SK-N-MC (cell line): Measurements from ENCODE around the gene DNAJA4.

Experiments used
- DNase-seq: peaks from one replicate; pipeline ENCODE4 v3.0.0-alpha.2; 2011; ENCODE audit warnings: low read depth, low spot score
- H3K27ac ChIP-seq: fragments of 200-600 bp; sonication (generic); 2 replicates; pipeline ENCODE4 v1.5.1; 2016; ENCODE audit warnings: mixed run types
- H3K36me3 ChIP-seq: fragments of 200-600 bp; sonication (generic); 2 replicates; pipeline ENCODE4 v1.6.1; 2017; ENCODE audit warnings: antibody characterized with exemption, low read length, mixed read lengths; ENCODE audit not compliant: insufficient read depth
- H3K4me3 ChIP-seq: fragments of 200-600 bp; sonication (generic); 2 replicates; pipeline ENCODE4 v1.5.1; 2016
- H3K9ac ChIP-seq: fragments of 200-600 bp; sonication (generic); 2 replicates; pipeline ENCODE4 v1.8.0; 2017; ENCODE audit warnings: mixed run types, mixed read lengths; ENCODE audit not compliant: insufficient read length
- H3K9me3 ChIP-seq: fragments of 200-600 bp; sonication (generic); 2 replicates; pipeline ENCODE4 v1.6.1; 2017; ENCODE audit warnings: low read depth, mild to moderate bottlenecking, antibody characterized with exemption, low read length, moderate library complexity, mixed read lengths
- EZH2 ChIP-seq: fragments of 200-600 bp; sonication (generic); IDR thresholded peaks from one replicate; pipeline ENCODE4 v1.6.1; 2017; ENCODE audit warnings: antibody characterized with exemption
- FOXP2 ChIP-seq: optimal IDR thresholded peaks from 2 replicates; pipeline ENCODE3; 2011; ENCODE audit warnings: mild to moderate bottlenecking, moderate library complexity; ENCODE audit not compliant: insufficient read depth; ENCODE audit errors: extremely low read length, control extremely low read depth
- POLR2AphosphoS5 ChIP-seq: IDR thresholded peaks from 2 replicates; pipeline ENCODE4 v1.6.1; 2012; ENCODE audit warnings: mild to moderate bottlenecking, low read depth, low read length, borderline replicate concordance

The DNAJA4 gene

GRCh38 chr15:78301828-78302227 is 37.5 kb downstream of the DNAJA4 start:
- no peak for DNase-seq
- H3K27ac ChIP-seq = peak overlapping the region; percentile 38
- no peaks in the 10 kb centered on the region for H3K36me3 ChIP-seq
- no peak overlapping the region for H3K9ac ChIP-seq
- no peaks in the 10 kb centered on the region for H3K9me3 ChIP-seq
- no peak overlapping the region for H3K4me3 ChIP-seq
- no peak for TF ChIP-seq POLR2AphosphoS5
- no peak for TF ChIP-seq FOXP2
- no peak for TF ChIP-seq EZH2

DNA sequence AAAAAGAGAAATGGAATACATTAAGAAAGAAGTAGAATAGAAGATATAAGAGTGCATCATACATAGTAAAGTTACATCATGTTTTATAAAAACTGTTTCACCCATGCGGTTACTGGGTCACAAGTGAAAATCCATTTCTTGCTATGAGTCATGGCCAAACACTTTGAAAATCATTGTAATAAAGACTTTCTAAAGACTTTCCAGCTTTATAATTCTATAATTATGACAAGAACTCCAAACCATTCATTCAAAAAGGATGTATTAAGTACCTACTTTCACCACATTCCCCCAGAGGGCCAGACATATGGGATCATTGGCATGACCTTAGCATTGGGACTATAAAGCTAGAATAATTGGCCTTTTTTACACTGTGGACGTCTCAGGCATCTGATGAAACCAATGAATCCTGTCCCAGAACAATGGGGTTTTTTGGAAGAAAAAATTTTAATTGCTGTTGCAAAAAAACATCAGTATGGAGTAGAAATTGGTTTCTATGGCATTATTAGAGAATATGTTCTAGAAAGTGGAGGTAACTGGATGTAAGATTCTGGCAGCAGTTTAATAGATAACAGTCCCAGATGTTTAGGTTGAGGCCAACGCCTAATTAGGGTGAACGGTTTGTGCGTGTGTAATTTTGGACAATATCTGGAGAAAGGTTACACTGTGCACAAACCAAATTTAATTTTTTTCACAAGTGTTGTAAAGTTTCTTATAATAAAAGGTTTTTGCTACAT is 38.4 kb downstream of the DNAJA4 start:
- H3K4me3 ChIP-seq = no peak overlapping the region
- no peak for DNase-seq
- no peak for TF ChIP-seq FOXP2
- TF ChIP-seq POLR2AphosphoS5 = no peak
- no peak for TF ChIP-seq EZH2
- H3K36me3 ChIP-seq = no peaks in the 10 kb centered on the region
- no peaks in the 10 kb centered on the region for H3K9me3 ChIP-seq
- H3K9ac ChIP-seq = peak overlapping the region; percentile 25
- peak overlapping the region; percentile 38; the same call in 1 of the 2 replicates for H3K27ac ChIP-seq

DNA sequence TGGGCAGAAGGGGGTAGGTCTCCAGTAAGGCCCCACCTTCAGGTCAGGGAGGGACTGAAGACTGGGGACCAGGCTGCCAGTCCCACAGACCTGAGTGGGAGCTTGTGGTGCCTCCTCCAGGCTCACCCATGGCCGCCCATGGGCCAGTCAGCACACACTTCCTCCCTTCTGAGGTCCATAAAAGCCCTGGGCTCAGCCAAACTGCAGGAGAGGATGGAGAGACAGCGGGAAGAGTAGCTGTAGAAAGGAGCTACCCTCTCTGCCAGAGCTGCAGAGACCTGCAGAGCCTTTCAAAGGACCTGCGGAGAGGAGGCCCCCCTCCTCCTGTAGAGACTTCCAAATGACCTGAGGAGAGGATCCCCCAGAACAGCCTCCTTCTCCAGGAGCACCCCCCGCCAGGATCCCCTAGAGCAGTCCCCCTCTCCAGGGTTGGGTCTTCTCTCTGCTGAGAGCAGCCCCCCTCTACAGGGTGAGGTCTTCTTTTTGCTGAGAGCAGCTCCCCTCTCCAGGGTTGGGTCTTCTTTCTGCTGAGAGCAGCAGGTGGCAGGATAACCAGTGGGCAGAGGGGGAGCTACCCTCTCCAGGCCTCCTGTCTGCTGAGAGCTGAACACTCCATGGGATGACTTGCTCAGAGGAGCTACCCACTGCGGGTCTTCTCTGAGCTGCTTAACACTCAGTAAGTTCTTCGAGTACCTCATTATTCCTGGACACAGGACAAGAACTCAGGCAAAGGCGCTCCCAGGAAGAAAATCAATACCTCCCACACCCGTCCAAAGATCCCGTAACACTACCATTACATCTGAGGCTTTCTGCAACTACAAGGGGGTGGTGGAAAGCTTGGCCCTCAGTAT is 40.1 kb downstream of the DNAJA4 start:
- Histone ChIP-seq H3K36me3 (no peaks in the 10 kb centered on the region), H3K9ac (no peak overlapping the region), H3K27ac (no peak overlapping the region), H3K4me3 (no peak overlapping the region), H3K9me3 (no peaks in the 10 kb centered on the region)
- DNase-seq = no peak
- TF ChIP-seq POLR2AphosphoS5 = no peak
- no peak for TF ChIP-seq FOXP2
- TF ChIP-seq EZH2 = no peak

DNA sequence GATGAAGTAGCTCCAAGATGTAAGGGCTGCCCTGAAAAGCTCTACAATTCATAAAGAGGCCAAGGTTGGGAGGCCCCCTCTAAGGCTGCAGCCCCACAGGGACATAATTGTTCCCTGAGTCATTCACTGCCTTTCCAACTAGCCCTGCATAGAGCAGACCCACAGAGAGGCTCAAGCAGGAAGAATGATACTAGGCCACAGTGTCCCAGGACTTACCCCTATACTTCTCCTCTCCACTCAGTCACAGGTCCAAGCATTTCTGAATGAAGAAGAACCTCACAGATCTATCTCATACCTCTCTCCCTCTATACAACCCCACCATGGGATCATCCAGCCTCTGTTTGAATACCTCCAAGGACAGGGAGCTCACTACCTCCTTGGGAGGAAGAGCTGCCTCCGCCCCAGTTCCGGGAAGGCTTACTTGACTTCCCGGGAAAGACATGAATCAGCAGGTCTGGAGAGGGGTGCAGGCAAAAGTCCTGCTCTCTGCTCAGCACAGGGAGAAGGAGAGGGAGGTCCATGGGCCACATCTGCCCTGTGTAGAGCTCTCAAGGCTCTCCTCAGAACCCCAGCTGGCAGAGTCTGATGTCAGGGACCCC is 41.9 kb downstream of the DNAJA4 start:
- Histone ChIP-seq H3K9me3 (no peaks in the 10 kb centered on the region), H3K9ac (no peak overlapping the region), H3K36me3 (no peaks in the 10 kb centered on the region), H3K4me3 (no peak overlapping the region), H3K27ac (no peak overlapping the region)
- TF ChIP-seq POLR2AphosphoS5 = no peak
- no peak for TF ChIP-seq FOXP2
- TF ChIP-seq EZH2 = no peak
- no peak for DNase-seq

DNA sequence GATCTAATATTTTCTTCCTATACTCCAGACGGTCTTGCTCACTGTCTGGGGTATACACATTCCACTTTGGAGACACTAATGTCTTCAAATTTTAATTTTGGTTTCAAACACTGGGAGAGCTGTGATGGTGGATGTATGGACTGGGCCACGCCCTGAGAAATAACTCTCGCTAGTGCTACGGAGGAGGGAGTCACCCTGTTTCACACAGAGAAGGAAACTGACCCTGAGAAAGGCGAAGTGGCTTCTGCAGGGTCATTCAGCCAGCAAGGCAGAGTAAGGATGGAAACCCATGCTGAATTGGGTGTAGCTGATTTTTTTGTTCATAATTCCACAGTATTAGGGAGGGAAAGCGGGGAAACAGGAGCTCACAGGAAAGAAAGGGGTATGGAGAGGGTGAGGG is 43.6 kb downstream of the DNAJA4 start:
- no peak for DNase-seq
- Histone ChIP-seq H3K9me3 (no peaks in the 10 kb centered on the region), H3K27ac (no peak overlapping the region), H3K36me3 (no peaks in the 10 kb centered on the region), H3K9ac (no peak overlapping the region), H3K4me3 (no peak overlapping the region)
- TF ChIP-seq POLR2AphosphoS5 = no peak
- TF ChIP-seq FOXP2 = no peak
- no peak for TF ChIP-seq EZH2

DNA sequence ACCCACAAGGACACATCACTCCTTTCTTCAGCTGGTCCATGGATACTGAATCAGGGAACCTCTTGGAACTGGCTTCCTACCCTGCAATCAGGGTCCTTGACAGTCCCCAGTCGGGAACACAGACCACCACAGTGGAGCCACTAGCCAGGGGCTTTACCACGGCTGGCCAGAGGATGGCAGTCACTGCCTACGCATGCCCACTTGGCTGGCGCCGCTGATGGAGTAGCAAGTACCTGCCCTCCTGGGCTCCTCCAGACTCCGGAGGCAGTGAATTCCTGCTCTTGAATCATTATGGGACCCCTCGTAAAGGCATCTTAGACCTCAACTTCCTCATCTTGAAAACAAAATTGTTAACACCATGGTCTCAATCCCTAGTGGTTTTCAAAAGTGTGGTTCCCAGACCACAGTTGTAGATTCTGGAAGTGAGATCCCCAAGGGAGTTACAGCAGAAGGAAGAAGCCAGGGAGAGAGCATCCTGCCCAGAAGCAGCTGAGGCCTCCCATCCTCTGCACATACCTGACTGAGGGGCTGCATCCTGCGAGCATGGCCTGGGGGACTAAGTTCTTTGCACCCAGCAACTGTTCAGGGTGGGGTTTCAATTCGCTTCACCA is 44.2 kb downstream of the DNAJA4 start:
- DNase-seq = no peak
- Histone ChIP-seq H3K36me3 (no peaks in the 10 kb centered on the region), H3K9me3 (no peaks in the 10 kb centered on the region), H3K9ac (no peak overlapping the region), H3K4me3 (no peak overlapping the region), H3K27ac (no peak overlapping the region)
- no peak for TF ChIP-seq FOXP2
- no peak for TF ChIP-seq POLR2AphosphoS5
- TF ChIP-seq EZH2 = no peak

DNA sequence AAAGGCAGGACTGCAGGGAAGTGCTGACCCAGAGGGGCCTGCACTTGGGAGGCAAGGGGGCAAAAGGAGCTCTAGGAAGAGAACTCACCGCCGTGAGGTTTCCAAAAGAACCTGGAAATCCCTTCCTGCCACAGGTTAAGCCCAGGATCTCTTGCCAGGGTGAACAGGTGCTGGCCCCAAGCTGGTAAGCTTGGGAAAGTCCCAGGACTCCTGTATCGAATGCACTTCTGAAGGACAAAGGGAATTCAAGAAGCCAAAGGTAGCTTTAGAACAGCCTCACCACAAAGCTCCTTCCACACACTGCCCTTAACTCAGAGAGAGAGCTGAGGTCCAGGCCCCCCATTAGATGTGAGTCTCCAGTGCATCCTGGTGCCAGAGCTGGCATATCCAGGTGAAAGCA is 46.9 kb downstream of the DNAJA4 start:
- Histone ChIP-seq H3K36me3 (no peaks in the 10 kb centered on the region), H3K9ac (no peak overlapping the region), H3K27ac (no peak overlapping the region), H3K9me3 (no peaks in the 10 kb centered on the region), H3K4me3 (no peak overlapping the region)
- DNase-seq = no peak
- TF ChIP-seq FOXP2 (no peak), POLR2AphosphoS5 (no peak), EZH2 (no peak)

DNA sequence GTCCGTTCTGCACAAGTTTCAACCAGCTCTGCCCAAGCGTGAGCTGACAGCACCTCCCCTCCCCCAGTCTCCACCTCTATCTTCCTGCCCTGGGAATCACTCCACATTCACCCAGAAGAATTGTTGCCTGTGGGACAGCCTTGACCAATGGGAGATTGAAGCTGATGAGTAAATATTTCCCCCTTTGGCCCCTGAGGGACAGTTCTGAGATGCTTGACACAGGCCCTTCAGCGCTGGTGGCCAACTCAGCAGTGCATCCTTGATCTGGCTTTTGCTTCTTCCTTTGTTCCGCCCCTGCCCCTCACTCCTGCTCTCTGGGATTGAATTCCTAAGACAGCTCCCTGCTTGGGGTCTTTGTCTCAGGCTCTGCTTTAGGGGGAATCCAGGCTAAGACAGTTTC is 48.2 kb downstream of the DNAJA4 start:
- Histone ChIP-seq H3K36me3 (no peaks in the 10 kb centered on the region), H3K4me3 (no peak overlapping the region), H3K9ac (no peak overlapping the region), H3K9me3 (no peaks in the 10 kb centered on the region), H3K27ac (no peak overlapping the region)
- DNase-seq = no peak
- no peak for TF ChIP-seq FOXP2
- TF ChIP-seq EZH2 = no peak
- no peak for TF ChIP-seq POLR2AphosphoS5
